ENCODE results near the gene COX7B. TPM values are rescaled to one million over a fixed set of nuclear protein-coding genes. Genes with fewer than 3 reads are reported as not detected.
"Not testable (repeated sequence)": the region's sequence is repeated elsewhere in the genome, so short reads cannot be mapped to it uniquely, and the experiment has no call there.

The COX7B gene
- total RNA-seq: 100 to 1,000 TPM; 341 to 345 TPM

GRCh38 chrX:77899081-77899828, at the start of gene COX7B:
Gene COX7B (plus strand): TSS chrX:77899468. CDS start chrX:77899554, 86 bp downstream.
- Mint-ChIP-seq H3K27me3 (no peaks in the 10 kb centered on the region), H3K4me3 (peak within 1 kb of the TSS; percentile 96)

GRCh38 chrX:77875372-77875771, 23.9 kb upstream of the COX7B start:
- Mint-ChIP-seq H3K27ac (no peak overlapping the region), H3K36me3 (peaks cover 8% of the 10 kb centered on the region), H3K4me1 (peaks cover 3% of the 10 kb centered on the region), H3K9me3 (no peaks in the 10 kb centered on the region), H3K27me3 (no peaks in the 10 kb centered on the region), H3K4me3 (no peak overlapping the region)
- no peak for DNase-seq

More at GRCh38 chrX:77899081-77899828, at the start of gene COX7B:
- Mint-ChIP-seq H3K27ac (peak within 1 kb of the TSS; percentile 97), H3K4me1 (peaks cover 10% of the 10 kb centered on the region), H3K9me3 (no peaks in the 10 kb centered on the region), H3K36me3 (peaks cover 25% of the 10 kb centered on the region)
- peak; percentile 53 for DNase-seq

GRCh38 chrX:77881418-77881817, 17.9 kb upstream of the COX7B start:
- not testable (repeated sequence) for H3K27me3 Mint-ChIP-seq, DNase-seq, H3K9me3 Mint-ChIP-seq, H3K36me3 Mint-ChIP-seq, H3K4me3 Mint-ChIP-seq, H3K4me1 Mint-ChIP-seq, H3K27ac Mint-ChIP-seq

- no peak for DNase-seq
- H3K27me3 Mint-ChIP-seq: no peaks in the 10 kb centered on the region
- peak overlapping the region; percentile 50 for H3K4me3 Mint-ChIP-seq
- no peaks in the 10 kb centered on the region for H3K9me3 Mint-ChIP-seq
- H3K4me1 Mint-ChIP-seq: peaks cover 17% of the 10 kb centered on the region
- H3K36me3 Mint-ChIP-seq: peaks cover 12% of the 10 kb centered on the region
- no peak overlapping the region for H3K27ac Mint-ChIP-seq
Observed at GRCh38 chrX:77892887-77893286, 6.4 kb upstream of the COX7B start.

GRCh38 chrX:77893713-77894112, 5.6 kb upstream of the COX7B start:
- H3K4me3 Mint-ChIP-seq: peak overlapping the region; percentile 50
- peaks cover 17% of the 10 kb centered on the region for H3K4me1 Mint-ChIP-seq
- no peak for DNase-seq
- H3K27me3 Mint-ChIP-seq: no peaks in the 10 kb centered on the region
- peaks cover 12% of the 10 kb centered on the region for H3K36me3 Mint-ChIP-seq
- H3K27ac Mint-ChIP-seq: no peak overlapping the region
- no peaks in the 10 kb centered on the region for H3K9me3 Mint-ChIP-seq

- DNase-seq: peak; percentile 88
- peaks cover 8% of the 10 kb centered on the region for H3K36me3 Mint-ChIP-seq
- H3K27me3 Mint-ChIP-seq: no peaks in the 10 kb centered on the region
- H3K9me3 Mint-ChIP-seq: no peaks in the 10 kb centered on the region
- peaks cover 12% of the 10 kb centered on the region for H3K4me1 Mint-ChIP-seq
- H3K27ac Mint-ChIP-seq: peak within 1 kb of the TSS; percentile 99
- peak within 1 kb of the TSS; percentile 98 for H3K4me3 Mint-ChIP-seq
Observed at GRCh38 chrX:77894921-77895886, 4.1 kb upstream of the COX7B start, which contains the start of gene MAGT1. Gene MAGT1 (minus strand): TSS chrX:77895435. CDS start chrX:77895410, 25 bp downstream.

- Mint-ChIP-seq H3K27me3 (no peaks in the 10 kb centered on the region), H3K4me1 (peaks cover 10% of the 10 kb centered on the region), H3K36me3 (peaks cover 25% of the 10 kb centered on the region), H3K9me3 (no peaks in the 10 kb centered on the region), H3K4me3 (peak overlapping the region; percentile 96), H3K27ac (peak overlapping the region; percentile 97)
- DNase-seq: no peak
Observed at GRCh38 chrX:77900688-77901087, 1.4 kb downstream of the COX7B start.

GRCh38 chrX:77901506-77901905, 2.2 kb downstream of the COX7B start:
- H3K36me3 Mint-ChIP-seq: peaks cover 25% of the 10 kb centered on the region
- peak overlapping the region; percentile 96 for H3K4me3 Mint-ChIP-seq
- H3K4me1 Mint-ChIP-seq: peaks cover 10% of the 10 kb centered on the region
- H3K27ac Mint-ChIP-seq: peak overlapping the region; percentile 46
- H3K9me3 Mint-ChIP-seq: no peaks in the 10 kb centered on the region
- no peak for DNase-seq
- no peaks in the 10 kb centered on the region for H3K27me3 Mint-ChIP-seq

GRCh38 chrX:77910108-77910840, 11.0 kb downstream of the COX7B start, which contains the start of gene ATP7A:
Gene ATP7A (plus strand): TSS chrX:77910693. CDS start chrX:77971642, 60,949 bp downstream.
- Mint-ChIP-seq H3K36me3 (peaks cover 2% of the 10 kb centered on the region), H3K4me3 (peak within 1 kb of the TSS; percentile 98), H3K9me3 (no peaks in the 10 kb centered on the region), H3K4me1 (peaks cover 18% of the 10 kb centered on the region), H3K27me3 (no peaks in the 10 kb centered on the region), H3K27ac (peak within 1 kb of the TSS; percentile 98)
- peak; percentile 88 for DNase-seq

- H3K27me3 Mint-ChIP-seq: no peaks in the 10 kb centered on the region
- H3K4me1 Mint-ChIP-seq: peaks cover 30% of the 10 kb centered on the region
Observed at GRCh38 chrX:77917294-77917933, 18.1 kb downstream of the COX7B start.

GRCh38 chrX:77918568-77918967, 19.3 kb downstream of the COX7B start:
- peaks cover 27% of the 10 kb centered on the region for H3K4me1 Mint-ChIP-seq
- H3K9me3 Mint-ChIP-seq: no peaks in the 10 kb centered on the region
- peaks cover 5% of the 10 kb centered on the region for H3K36me3 Mint-ChIP-seq
- H3K27ac Mint-ChIP-seq: no peak overlapping the region
- DNase-seq: no peak
- no peaks in the 10 kb centered on the region for H3K27me3 Mint-ChIP-seq
- H3K4me3 Mint-ChIP-seq: no peak overlapping the region

More at GRCh38 chrX:77917294-77917933, 18.1 kb downstream of the COX7B start:
- Mint-ChIP-seq H3K9me3 (no peaks in the 10 kb centered on the region), H3K36me3 (peaks cover 5% of the 10 kb centered on the region), H3K4me3 (peak overlapping the region; percentile 62), H3K27ac (peak overlapping the region; percentile 35)
- no peak for DNase-seq

GRCh38 chrX:77919370-77919769, 20.1 kb downstream of the COX7B start:
- not testable (repeated sequence) for H3K27me3 Mint-ChIP-seq, H3K27ac Mint-ChIP-seq, H3K36me3 Mint-ChIP-seq, H3K9me3 Mint-ChIP-seq, DNase-seq, H3K4me3 Mint-ChIP-seq
- H3K4me1 Mint-ChIP-seq: peaks cover 27% of the 10 kb centered on the region

GRCh38 chrX:77922787-77923186, 23.5 kb downstream of the COX7B start:
- H3K27ac Mint-ChIP-seq: no peak overlapping the region
- no peaks in the 10 kb centered on the region for H3K9me3 Mint-ChIP-seq
- no peaks in the 10 kb centered on the region for H3K27me3 Mint-ChIP-seq
- no peak for DNase-seq
- H3K4me1 Mint-ChIP-seq: peaks cover 20% of the 10 kb centered on the region
- no peak overlapping the region for H3K4me3 Mint-ChIP-seq
- peaks cover 8% of the 10 kb centered on the region for H3K36me3 Mint-ChIP-seq

- H3K9me3 Mint-ChIP-seq: no peaks in the 10 kb centered on the region
- peaks cover 14% of the 10 kb centered on the region for H3K4me1 Mint-ChIP-seq
- DNase-seq: no peak
- no peaks in the 10 kb centered on the region for H3K27me3 Mint-ChIP-seq
- H3K27ac Mint-ChIP-seq: no peak overlapping the region
- peaks cover 9% of the 10 kb centered on the region for H3K36me3 Mint-ChIP-seq
- H3K4me3 Mint-ChIP-seq: no peak overlapping the region
Observed at GRCh38 chrX:77924320-77924859, 25.1 kb downstream of the COX7B start.
